Esophagus muscularis mucosa (tissue), 4 donors: ENCODE measurements around the gene PRDX1.

Experiments
- EP300 ChIP-seq: sonication (generic); formaldehyde crosslinking; IDR thresholded peaks from one replicate; pipeline ENCODE4 v1.6.1; 2017; ENCODE audit warnings: antibody characterized with exemption
- POLR2AphosphoS5 ChIP-seq, 2 donors: sonication (generic); formaldehyde crosslinking; IDR thresholded peaks; one replicate each; pipeline ENCODE4 v1.6.1; 2017; ENCODE audit warnings: antibody characterized with exemption in 2 of 2
- TF ChIP-seq, protein P1 (sequence below), 3 experiments: fragments of 200-600 bp in 2 of 3; fragments of 450-650 bp in 1 of 3; sonication (generic) in 2 of 3; IDR thresholded peaks; one replicate each; pipeline ENCODE4 v1.5.1; 2017 to 2019; ENCODE audit warnings: antibody characterized with exemption in 3 of 3, mild to moderate bottlenecking in 2 of 3, moderate library complexity in 1 of 3

DNA sequence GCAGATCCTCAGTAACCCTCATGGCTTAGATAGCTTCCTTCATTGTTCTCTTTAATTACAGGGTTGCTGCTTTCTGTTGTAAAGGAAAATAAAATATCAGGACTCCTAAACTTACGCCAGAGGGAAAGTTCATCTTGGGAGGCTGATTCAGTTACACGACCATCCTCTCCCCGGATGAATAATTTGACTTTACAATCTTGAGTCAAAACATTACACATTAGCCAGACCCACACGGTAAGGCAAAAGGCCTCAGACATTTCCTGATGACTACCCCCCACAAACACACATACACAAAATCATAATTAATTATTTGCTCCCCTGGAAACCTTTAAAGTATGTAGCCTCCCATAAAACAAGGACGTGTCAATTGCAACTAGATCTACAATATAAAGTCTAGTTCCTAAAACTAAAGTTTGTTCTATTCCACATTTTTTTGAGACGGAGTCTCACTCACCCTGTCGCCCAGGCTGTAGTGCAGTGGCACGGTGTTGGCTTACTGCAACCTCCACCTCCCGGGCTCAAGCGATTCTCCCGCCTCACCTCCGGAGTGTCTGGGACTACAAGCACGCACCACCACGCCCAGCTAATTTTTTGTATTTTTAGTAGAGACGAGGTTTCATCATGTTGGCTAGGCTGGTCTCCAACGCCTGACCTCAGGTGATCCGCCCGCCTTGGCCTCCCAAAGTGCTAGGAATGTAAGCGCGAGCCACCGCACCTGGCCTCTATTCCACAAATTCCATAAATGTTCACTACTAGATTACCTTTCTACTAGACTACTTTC, 830 bp upstream of the PRDX1 start:
- TF ChIP-seq, protein P1, sequence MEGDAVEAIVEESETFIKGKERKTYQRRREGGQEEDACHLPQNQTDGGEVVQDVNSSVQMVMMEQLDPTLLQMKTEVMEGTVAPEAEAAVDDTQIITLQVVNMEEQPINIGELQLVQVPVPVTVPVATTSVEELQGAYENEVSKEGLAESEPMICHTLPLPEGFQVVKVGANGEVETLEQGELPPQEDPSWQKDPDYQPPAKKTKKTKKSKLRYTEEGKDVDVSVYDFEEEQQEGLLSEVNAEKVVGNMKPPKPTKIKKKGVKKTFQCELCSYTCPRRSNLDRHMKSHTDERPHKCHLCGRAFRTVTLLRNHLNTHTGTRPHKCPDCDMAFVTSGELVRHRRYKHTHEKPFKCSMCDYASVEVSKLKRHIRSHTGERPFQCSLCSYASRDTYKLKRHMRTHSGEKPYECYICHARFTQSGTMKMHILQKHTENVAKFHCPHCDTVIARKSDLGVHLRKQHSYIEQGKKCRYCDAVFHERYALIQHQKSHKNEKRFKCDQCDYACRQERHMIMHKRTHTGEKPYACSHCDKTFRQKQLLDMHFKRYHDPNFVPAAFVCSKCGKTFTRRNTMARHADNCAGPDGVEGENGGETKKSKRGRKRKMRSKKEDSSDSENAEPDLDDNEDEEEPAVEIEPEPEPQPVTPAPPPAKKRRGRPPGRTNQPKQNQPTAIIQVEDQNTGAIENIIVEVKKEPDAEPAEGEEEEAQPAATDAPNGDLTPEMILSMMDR (IDR thresholded peaks at IDR 0.05): no peak
- TF ChIP-seq EP300 (no peak), POLR2AphosphoS5 (IDR thresholded peaks at IDR 0.05) (no peak)
